GM18858 (cell line): ENCODE results near the gene SHOC1.
A peak's percentile ranks its signal among the peaks of the same experiment; 100 is the strongest.
"Not testable (repeated sequence)": the region's sequence is repeated elsewhere in the genome, so short reads cannot be mapped to it uniquely, and the experiment has no call there.

Experiments used
- ATAC-seq: cut with Tn5 transposase; IDR thresholded peaks from one replicate; pipeline ENCODE4 v1.9.1; 2021; ENCODE audit not compliant: unreplicated experiment

The SHOC1 gene

DNA sequence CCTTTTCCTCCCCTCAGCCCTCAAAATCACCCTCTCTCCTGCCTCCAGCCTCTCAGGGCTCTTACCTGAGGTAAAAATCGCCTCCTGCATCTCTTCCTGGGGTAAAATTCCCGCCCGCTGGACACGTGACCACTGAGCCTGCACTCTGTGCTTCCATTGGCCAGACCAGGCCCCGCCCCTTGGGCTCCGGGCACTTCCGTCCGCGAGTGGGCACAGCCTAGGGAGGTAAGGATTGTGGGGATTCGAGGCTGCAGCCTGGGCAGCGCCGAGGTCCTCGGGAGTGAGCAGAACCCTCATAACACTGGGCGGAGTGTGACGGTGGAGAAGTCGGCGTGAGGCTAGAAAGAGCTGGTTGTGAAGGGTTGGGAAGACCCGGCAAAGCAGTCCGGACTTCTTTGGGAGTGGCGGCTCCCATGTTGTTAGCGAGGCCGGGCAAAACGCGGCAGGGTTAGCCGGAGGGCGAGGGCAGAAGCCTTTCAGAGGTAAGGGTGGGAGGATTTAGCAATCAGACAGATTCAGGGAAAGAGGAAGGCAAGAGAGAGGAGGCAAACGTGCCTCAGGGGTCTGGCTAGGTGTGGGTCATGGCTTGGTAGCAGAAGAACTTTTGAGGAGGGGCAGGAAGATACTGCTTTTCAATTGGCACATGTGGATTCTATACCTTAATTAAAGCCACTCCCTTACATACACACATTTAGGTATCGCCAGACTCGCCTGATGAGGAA lies at the start of gene SHOC1:
Gene SHOC1 (minus strand): TSS at position 103 of the 722 bp plus-strand sequence. CDS start 3,519 bp downstream, outside the sequence.
- ATAC-seq = no peak

DNA sequence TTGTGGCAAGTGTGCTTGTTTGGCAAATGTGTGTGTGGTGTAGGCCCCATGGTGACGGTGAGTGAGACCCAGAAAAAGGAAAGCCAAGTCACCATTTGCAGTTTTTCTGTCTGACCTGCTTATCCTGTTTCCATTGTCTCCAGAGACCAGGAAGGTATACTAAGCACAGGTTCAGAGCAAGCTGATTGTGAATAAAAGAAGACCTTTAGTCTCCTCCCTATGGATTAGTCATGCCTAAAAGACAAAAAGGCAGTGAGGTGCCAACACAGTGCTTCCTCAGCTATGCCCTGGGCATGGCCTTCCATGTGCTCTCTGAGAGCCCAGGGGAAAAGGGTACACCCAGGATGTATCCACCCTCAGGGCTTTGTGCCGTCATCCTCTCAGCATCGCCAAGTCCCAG lies 49.2 kb upstream of the SHOC1 start:
- no peak for ATAC-seq

DNA sequence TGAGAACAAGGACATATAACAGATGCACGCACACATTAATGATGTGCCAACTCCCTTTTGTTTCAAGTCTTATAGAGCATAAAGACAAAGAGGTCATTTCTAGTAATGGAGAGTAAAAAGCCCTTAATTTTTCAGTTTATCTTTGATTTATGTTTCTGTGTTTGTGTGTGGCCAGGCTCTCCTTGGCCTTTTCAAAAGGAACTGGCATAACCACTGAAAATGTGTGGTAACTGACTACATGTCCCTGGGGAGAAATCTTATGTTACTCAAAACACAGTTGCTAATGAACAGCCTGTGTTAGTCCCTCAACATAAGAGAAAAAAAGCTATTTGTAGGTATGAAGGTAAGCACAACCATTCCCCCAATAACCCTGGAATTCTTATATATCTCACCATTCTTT lies 47.6 kb upstream of the SHOC1 start:
- no peak for ATAC-seq

DNA sequence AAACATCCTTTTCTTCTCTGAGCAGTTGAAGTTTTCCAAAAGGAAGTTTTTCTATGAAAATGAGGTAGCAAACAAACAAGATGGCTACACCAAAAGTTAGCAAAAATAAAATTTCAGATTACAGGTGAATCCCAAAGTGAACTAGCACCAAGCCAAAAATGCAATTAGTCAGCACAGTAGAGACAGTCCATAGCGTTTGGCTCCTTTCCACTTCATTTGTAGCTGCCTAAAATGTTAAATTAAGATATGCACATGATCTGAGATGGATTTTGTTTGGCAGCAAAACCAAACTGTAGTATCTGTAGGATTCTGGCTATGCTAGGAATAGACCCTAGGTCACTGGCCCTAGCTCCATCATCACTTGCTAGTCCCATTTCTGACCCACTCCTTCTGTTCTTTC lies 45.7 kb upstream of the SHOC1 start:
- no peak for ATAC-seq

GRCh38 chr9:111839987-111840386 lies 45.2 kb upstream of the SHOC1 start:
- no peak for ATAC-seq

- peak; percentile 55 for ATAC-seq
Measured at GRCh38 chr9:111839387-111839786, 44.6 kb upstream of the SHOC1 start.

DNA sequence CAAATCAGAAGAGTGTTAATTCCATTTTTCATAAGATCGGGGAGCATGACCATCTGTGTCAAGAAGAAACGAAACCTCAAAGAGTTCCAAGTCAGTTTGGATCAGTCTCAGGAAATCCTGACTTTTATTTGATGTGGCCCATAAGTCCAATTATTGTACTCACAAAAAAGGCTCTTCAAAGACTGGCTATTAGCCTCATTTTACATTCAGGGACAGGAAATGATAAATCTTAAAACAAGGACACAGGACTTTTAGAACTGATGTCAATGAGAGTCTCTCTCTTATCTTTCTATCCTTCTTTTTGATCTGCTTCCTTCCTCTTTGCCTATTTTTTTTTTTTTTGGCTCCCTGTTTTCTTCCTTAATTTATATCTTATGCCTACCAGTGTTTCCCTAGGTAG lies 43.7 kb upstream of the SHOC1 start:
- no peak for ATAC-seq

DNA sequence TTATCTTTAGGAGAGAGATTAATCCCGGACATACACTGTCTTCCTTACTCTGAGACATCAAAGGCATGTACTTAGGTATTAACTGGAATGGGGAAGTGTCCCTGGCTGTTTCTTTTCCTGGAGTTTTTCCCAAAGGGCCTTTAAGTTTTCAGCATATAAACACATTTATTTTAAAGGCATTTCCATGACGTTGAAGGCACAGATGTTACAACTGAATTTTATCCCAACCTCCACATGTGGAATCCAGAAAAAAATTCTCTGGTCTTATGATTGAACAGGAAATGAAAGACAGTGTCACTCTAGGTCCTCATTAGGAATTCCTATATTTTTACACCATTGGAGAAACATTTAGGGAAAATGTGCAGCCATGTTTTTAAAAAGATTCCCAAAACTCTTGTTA lies 41.6 kb upstream of the SHOC1 start:
- no peak for ATAC-seq

DNA sequence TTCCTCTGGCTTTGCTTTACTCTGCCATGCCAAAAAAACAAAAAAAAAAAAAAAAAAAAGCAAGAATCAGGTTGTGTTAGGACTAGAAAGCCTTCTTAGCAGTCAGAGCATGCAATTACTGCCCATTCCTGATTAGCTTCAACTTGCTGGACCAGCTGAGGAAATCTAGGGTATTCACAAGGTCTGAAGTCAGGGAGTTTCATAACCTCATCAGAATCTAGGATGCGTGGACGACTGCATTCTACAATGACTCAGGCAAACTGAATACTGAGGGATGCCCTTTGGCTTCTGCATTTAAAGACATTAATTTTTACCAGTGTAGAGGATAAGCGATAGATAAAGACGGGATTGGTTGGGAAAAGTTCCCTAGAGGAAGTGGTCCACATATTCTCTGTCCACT lies 39.2 kb upstream of the SHOC1 start:
- no peak for ATAC-seq

DNA sequence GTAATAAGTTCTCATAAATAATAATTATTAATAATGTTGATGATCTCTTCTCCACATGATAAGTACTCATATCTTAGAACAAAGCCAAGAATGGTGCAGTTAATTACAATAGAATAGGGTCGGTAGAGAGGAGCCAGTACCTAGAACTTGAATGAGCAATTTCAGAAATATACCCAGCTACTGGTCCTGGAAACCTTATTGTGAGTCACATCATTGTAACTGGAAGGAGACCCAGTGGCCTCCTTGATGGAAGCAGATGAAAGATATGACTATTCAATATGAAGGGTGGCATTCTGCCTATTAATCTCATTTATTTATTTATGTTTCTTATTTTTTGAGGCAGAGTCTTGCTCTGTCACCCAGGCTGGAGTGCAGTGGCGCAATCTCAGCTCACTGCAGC lies 37.7 kb upstream of the SHOC1 start:
- ATAC-seq = no peak

- no peak for ATAC-seq
Measured at GRCh38 chr9:111831371-111832108, 36.8 kb upstream of the SHOC1 start.

GRCh38 chr9:111828193-111828592 lies 33.5 kb upstream of the SHOC1 start:
- no peak for ATAC-seq

DNA sequence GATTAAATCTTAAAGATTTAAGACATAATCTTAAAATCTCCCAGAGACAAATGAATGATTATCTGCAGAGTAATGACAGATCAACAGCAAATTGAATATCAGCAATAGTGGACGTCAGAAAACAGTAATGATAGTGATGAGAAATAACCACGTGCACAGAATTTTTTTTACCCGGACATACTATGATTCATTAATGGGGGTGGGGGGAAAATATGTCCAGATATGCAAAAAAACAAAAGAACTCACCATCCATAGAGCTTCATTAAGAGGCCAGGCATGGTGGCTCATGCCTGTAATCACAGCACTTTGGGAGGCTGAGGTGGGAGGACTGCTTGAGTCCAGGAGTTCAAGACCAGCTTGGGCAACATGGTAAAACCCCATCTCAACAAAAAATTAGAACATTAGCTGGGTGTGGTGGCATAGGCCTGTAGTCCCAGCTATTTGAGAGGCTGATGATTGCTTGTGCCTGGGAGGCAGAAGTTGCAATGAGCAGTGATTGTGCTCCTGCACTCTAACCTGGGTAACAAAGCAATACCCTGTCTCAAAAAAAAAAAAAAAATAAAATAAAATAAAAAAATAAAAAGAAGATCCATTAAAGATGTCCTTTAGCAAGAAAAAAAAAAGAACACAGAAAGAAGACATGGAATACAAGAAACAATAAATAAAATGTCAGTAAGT lies 30.9 kb upstream of the SHOC1 start:
- no peak for ATAC-seq

DNA sequence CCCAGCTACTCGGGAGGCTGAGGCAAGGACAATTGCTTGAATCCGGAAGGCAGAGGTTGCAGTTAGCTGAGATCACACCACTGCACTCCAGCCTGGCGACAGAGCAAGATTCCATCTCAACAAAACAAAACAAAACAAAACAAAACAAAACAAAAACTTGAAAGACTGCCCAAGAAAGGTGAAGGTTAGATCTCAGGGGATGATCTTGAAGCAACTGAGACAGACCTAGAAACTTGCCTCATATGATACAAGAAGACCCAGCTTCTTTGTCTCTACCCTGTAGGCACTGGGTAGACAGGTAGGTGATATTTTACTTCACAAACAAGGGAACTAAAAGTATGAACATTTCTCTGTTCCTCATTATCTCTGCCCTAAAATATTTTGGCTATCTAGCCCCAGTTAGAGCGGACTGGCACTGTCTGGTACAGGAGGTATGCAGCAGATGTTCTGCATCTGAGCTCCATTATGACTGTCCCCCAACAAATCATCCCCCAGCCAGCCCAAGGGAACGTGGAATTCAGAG lies 26.3 kb upstream of the SHOC1 start:
- ATAC-seq = no peak

- no peak for ATAC-seq
Measured at GRCh38 chr9:111819360-111819759, 24.6 kb upstream of the SHOC1 start.

DNA sequence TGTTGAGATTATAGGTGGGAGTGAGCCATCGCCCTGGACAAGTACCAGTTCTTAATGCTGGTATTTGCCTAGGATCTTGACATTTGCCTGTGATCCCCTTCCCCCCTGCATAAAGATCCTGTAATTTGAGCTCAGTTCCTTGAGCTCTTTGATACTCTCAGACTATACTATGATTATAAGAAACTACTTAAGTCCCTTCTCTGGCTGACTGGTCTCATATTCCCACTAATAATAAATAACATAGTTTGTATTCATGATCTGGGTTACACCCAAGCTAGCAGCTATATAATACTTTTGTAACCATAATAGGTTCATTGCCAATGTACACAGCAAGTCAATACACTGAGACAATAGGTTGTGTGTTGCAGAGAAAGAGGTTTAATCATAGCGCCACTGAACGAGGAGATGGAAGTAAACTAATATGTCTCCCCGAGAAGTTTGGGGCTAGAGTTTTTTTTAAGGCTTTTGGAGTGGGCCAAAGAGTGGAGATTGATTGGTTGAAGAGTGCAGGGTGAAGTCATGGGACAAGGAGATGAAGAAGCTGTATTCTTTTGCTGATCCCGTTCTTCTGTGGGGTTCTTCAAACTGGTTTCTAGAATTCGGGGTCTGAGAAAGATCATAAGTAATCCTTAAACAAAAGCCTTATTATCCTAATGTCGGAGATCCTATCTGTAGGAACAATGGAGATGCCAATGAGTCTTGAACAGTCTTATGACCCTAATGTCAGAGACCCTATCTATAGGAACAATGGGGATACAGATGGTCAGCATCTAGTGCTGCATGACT lies 20.7 kb upstream of the SHOC1 start:
- no peak for ATAC-seq

DNA sequence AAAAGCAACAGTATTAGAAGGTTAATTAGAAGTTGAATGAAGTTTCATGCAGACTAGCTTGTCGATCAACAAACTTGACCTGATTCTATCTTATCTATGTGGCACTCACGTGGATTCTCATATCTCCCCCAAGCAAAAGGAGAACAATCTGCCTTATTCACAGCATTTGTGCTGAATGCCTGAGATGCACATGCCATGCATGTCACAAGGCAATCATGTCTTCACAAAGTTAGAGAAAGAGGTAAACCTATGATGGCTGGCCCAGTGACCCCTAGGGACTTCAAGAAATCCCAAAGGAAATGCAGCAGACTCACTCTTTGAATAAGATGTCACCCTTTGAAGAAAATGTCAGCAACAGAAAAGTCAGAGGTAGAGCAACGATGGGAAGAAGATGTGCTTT lies 17.6 kb upstream of the SHOC1 start:
- ATAC-seq = no peak

DNA sequence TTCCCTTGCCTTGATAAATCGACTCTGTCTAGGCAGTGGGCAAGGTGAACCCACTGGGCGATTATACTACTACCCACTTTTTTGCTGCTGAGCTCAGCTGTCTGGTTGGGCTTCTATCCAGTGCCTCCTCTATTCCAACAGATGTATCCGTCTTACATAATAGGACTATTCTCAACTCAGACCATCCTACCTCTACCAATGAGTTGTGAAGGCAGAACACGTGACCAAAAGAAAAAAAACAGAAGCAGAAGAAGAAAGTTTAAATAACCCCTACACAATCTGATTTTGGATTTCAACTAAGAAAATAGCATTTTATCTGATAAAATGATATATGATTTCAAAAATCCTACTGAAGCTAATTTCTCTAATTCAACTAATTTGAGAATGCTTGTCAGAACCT lies 16.2 kb upstream of the SHOC1 start:
- ATAC-seq = no peak

DNA sequence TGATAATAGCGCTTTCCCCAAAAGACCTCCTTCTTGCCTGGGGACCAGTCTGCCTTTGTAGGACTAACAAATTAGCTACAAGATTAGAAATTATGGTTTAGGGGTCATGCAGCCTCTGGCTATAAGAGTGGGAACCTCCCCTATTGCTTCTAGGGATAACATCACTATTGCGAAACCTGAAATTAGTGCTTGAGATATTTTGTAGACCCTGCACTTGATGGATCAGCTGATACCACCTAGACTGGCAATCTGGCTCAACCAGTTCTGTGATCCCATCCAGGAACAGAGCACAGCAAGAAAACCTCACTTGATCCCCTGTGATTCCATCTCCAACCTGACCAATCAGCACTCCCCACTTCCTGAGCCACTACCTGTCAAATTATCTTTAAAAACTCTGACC lies 15.7 kb upstream of the SHOC1 start:
- not testable (repeated sequence) for ATAC-seq

DNA sequence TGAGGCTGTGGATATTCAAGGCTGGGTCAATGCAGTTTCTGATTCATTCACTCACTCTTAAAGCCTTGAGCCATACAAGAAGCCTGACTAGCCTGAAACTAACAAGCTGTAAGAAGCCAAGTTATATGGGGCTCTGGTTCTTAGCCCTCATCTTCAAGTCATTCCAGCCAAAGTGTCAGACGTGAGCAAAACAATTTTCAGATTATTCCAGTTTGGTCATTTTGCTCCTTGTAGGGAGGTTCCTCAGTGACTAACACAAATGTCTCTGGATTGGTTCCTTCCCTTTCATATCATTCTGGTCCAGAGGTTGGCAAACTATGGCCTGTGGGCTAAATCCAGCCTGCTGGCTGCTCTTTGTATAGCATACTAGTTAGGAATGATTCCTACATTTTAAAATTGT lies 12.5 kb upstream of the SHOC1 start:
- ATAC-seq = no peak

DNA sequence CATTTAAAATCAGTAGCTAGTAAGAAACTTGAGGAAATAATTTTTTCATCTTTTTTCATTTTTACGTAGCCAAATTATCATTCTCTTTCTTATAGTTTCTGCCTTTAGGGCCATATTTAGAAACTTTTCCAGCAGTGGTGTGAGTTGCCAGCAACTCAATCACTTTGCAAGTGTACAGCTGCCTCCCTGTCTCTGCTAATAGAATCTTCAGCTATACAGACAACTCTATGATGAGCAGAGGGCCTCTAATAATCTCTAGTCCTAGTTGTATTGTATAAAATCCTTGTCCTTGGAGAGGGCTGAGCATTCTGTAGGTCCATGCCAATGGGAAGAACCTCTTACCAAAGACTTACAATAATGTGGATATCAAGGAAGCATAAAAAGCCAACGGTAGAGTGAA lies 11.5 kb upstream of the SHOC1 start:
- no peak for ATAC-seq
